PFSK-1 (cell line): ENCODE data around the gene SENP7.

ENCODE experiments used
- FOXP2 ChIP-seq: optimal IDR thresholded peaks from 2 replicates; pipeline ENCODE3; 2011; ENCODE audit warnings: borderline replicate concordance, control low read depth, inconsistent platforms; ENCODE audit not compliant: insufficient read depth; ENCODE audit errors: extremely low read length, extremely low read depth
- POLR2AphosphoS5 ChIP-seq: IDR thresholded peaks from 2 replicates; pipeline ENCODE4 v1.6.1; 2012; ENCODE audit warnings: low read depth, mild to moderate bottlenecking, control low read depth, low read length, moderate library complexity
- SIN3A ChIP-seq: IDR thresholded peaks from 2 replicates; pipeline ENCODE4 v1.6.1; 2012; ENCODE audit warnings: mild to moderate bottlenecking, low read length, moderate library complexity, borderline replicate concordance; ENCODE audit not compliant: insufficient read depth
- TAF1 ChIP-seq: IDR thresholded peaks from 2 replicates; pipeline ENCODE4 v1.6.1; 2012; ENCODE audit warnings: low read length, control low read depth, borderline replicate concordance; ENCODE audit not compliant: insufficient read depth
- TF ChIP-seq, protein P1 (sequence below), 2 experiments: IDR thresholded peaks; 2 replicates each; pipeline versions ENCODE4 v1.6.1 to v1.8.0; 2011 to 2012; ENCODE audit warnings: low read depth in 2 of 2, low read length in 2 of 2, control low read depth in 1 of 2, inconsistent platforms in 1 of 2, mild to moderate bottlenecking in 1 of 2, moderate library complexity in 1 of 2; ENCODE audit not compliant: insufficient read depth in 1 of 2

SENP7 gene

DNA sequence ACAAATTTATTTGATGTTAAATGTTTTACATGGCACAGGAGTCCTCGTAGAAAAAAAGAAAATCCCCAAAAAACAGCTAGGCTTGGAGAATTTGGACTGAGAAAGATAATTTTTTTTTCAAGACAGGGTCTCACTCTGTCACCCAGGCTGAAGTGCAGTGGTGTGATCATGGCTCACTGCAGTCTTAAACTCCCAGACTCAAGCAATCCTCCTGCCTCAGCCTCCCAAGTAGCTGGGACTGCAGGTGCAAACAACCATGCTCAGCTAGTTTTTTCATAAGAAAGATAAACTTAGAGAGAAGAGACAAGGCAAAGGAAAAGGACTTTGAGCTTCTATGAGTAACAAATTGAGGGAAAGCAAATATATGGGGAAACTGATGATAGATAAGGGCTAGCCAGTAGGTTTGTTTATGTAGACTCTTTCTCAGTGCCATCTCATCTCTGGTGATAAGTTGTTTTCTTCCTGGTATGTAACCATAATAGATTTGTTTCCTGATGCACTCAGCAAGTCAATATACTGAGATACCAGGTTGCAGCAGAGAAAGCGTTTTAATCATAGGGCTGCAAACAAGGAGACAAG is 35.6 kb upstream of the SENP7 start:
- TF ChIP-seq POLR2AphosphoS5 (no peak), SIN3A (no peak), TAF1 (no peak), FOXP2 (no peak)
- TF ChIP-seq, protein P1, sequence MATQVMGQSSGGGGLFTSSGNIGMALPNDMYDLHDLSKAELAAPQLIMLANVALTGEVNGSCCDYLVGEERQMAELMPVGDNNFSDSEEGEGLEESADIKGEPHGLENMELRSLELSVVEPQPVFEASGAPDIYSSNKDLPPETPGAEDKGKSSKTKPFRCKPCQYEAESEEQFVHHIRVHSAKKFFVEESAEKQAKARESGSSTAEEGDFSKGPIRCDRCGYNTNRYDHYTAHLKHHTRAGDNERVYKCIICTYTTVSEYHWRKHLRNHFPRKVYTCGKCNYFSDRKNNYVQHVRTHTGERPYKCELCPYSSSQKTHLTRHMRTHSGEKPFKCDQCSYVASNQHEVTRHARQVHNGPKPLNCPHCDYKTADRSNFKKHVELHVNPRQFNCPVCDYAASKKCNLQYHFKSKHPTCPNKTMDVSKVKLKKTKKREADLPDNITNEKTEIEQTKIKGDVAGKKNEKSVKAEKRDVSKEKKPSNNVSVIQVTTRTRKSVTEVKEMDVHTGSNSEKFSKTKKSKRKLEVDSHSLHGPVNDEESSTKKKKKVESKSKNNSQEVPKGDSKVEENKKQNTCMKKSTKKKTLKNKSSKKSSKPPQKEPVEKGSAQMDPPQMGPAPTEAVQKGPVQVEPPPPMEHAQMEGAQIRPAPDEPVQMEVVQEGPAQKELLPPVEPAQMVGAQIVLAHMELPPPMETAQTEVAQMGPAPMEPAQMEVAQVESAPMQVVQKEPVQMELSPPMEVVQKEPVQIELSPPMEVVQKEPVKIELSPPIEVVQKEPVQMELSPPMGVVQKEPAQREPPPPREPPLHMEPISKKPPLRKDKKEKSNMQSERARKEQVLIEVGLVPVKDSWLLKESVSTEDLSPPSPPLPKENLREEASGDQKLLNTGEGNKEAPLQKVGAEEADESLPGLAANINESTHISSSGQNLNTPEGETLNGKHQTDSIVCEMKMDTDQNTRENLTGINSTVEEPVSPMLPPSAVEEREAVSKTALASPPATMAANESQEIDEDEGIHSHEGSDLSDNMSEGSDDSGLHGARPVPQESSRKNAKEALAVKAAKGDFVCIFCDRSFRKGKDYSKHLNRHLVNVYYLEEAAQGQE (IDR thresholded peaks at IDR 0.05; ENCODE audit: insufficient read depth in 1 of 2, low read depth in 2 of 2, low read length in 2 of 2) = no peak

DNA sequence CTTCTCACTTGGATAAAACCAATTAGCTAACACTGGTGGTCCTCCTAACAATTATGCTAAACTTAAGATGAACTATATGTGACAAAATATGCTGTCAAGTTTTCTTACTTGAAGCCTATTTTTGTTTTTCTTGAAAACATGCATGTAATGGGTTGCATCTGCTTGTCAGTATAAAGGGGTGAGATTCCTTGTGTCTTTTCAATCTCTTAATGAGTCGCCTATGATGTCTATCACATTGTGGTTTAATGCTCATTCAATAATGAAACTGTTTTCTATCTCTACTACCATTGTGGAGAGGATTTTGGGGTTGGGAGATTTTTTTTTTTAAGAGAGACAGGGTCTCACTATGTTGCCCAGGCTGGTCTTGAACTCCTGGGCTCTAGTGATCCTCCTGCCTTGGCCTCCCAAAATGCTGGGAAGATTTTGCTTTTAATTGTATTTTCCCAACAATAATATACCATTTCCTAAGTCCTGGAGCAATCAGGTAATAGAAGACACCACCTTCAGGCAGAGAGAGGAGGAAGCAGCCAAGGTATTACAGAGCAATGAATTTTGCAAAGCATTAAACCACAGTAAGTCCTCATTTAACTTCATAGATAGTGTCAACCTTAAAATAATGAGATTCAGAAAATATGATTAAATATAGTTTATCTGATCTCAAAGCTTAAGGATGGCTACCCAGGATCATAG is 31.3 kb upstream of the SENP7 start:
- no peak for TF ChIP-seq SIN3A
- no peak for TF ChIP-seq TAF1
- TF ChIP-seq, protein P1 (IDR thresholded peaks at IDR 0.05; ENCODE audit: insufficient read depth in 1 of 2, low read depth in 2 of 2, low read length in 2 of 2) = no peak
- no peak for TF ChIP-seq FOXP2
- no peak for TF ChIP-seq POLR2AphosphoS5

DNA sequence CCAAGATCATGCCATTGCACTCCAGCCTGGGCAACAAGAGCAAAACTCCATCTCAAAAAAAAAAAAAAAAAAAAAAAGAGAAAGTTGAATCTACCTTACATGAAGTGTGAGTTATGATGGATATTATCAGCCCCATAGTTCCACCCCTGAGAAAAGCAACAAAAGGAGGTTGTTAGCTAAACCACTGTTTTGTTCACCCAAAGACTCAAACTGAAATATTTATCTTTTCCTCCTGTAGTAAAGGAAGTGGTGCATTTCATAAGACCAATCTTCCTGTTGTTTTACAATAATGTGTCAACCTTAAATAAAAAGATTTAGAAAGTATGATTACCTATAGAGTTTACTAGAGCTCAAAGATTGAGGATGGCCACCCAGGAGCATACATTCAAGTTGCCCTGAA is 29.9 kb upstream of the SENP7 start:
- TF ChIP-seq SIN3A (no peak), POLR2AphosphoS5 (no peak), TAF1 (no peak), FOXP2 (no peak)
- TF ChIP-seq, protein P1 (IDR thresholded peaks at IDR 0.05; ENCODE audit: insufficient read depth in 1 of 2, low read depth in 2 of 2, low read length in 2 of 2) = no peak

DNA sequence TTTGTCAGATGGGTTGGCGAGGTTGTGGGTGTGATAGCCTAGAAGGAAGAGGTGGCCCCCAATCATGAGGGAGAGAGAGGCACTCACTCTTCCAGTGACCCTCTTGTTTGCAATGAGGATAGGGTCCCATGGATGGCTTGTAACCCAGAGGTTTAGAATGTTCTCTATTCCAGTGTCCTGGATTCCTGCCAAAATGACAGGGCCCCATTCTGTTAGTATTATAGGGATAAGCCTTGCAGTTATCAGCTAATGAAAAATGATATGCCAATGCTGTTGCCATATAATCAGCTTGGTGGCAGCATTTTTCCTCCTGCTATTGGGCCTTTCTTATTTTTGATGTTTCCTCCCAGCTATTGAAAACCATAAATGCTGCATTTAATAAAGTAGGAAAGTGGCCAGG is 23.3 kb upstream of the SENP7 start:
- no peak for TF ChIP-seq SIN3A
- TF ChIP-seq, protein P1 (IDR thresholded peaks at IDR 0.05; ENCODE audit: insufficient read depth in 1 of 2, low read depth in 2 of 2, low read length in 2 of 2) = no peak
- TF ChIP-seq FOXP2 = no peak
- TF ChIP-seq TAF1 = no peak
- TF ChIP-seq POLR2AphosphoS5 = no peak
